Tibial artery (tissue), 4 donors: ENCODE results near the gene AP5S1.

ENCODE experiments used
- DNase-seq, 2 donors: peaks; one replicate each; pipeline ENCODE4 v3.0.0-alpha.2; 2019
- H3K27ac ChIP-seq, 2 donors: fragments of 200-600 bp; sonication (generic) in 1 of 2; 1 replicate in 1 of 2; 2 replicates in 1 of 2; pipeline ENCODE4 v1.5.1; 2018 to 2019; ENCODE audit warnings: mild to moderate bottlenecking in 1 of 2
- H3K27me3 ChIP-seq, 2 donors: fragments of 200-600 bp; sonication (generic) in 1 of 2; one replicate each; pipeline versions ENCODE4 v1.5.1 to v1.6.0; 2016 to 2019
- H3K36me3 ChIP-seq, 3 donors: fragments of 200-600 bp; sonication (generic) in 2 of 3; one replicate each; pipeline ENCODE4 v1.5.1; 2016 to 2019; ENCODE audit warnings: mild to moderate bottlenecking in 2 of 3
- H3K4me1 ChIP-seq, 4 donors: fragments of 200-600 bp; sonication (generic) in 2 of 4; 1 replicate in 3 of 4; 2 replicates in 1 of 4; pipeline ENCODE4 v1.5.1; 2016 to 2019
- H3K4me3 ChIP-seq, 2 donors: fragments of 200-600 bp; sonication (generic) in 1 of 2; 1 replicate in 1 of 2; 2 replicates in 1 of 2; pipeline ENCODE4 v1.5.1; 2018 to 2019; ENCODE audit warnings: mild to moderate bottlenecking in 2 of 2
- H3K9me3 ChIP-seq, 3 donors: fragments of 200-600 bp; sonication (generic) in 1 of 3; one replicate each; pipeline ENCODE4 v1.5.1; 2016 to 2019
- CTCF ChIP-seq, 2 experiments: fragments of 200-600 bp in 1 of 2; fragments of 450-650 bp in 1 of 2; IDR thresholded peaks; one replicate each; pipeline ENCODE4 v1.5.1; 2017 to 2019; ENCODE audit warnings: antibody characterized with exemption in 2 of 2, mild to moderate bottlenecking in 1 of 2, moderate library complexity in 1 of 2
- intact Hi-C: fragments of 100-400 bp; cut with DNase I; formaldehyde crosslinking; loops from one replicate; pipeline ENCODE4 v1.15.0; 2023; ENCODE audit warnings: low total_unique reads

The AP5S1 gene

GRCh38 chr20:3795511-3796468, 24.6 kb upstream of the AP5S1 start, which contains the start of gene CDC25B:
Gene CDC25B (plus strand): TSS chr20:3796310. CDS start chr20:3796532, 222 bp downstream.
- Histone ChIP-seq H3K9me3 (no peaks in the 10 kb centered on the region), H3K36me3 (peaks cover 9 to 27% (median 15%) of the 10 kb centered on the region in 3 donors), H3K27ac (peak within 1 kb of the TSS; percentile 93 to 97), H3K4me3 (peak within 1 kb of the TSS; percentile 66 to 69), H3K27me3 (no peaks in the 10 kb centered on the region), H3K4me1 (peaks cover 0 to 38% (median 27%) of the 10 kb centered on the region in 4 donors)
- peak; percentile 52 to 86 for TF ChIP-seq CTCF (IDR thresholded peaks at IDR 0.05)
- intact Hi-C loops = no loop called here
- peak; percentile 97 to 98 for DNase-seq

GRCh38 chr20:3796477-3797225, 23.7 kb upstream of the AP5S1 start:
- DNase-seq = no peak
- TF ChIP-seq CTCF (IDR thresholded peaks at IDR 0.05) = no peak
- Histone ChIP-seq H3K4me3 (peak overlapping the region; percentile 66 to 69), H3K9me3 (no peaks in the 10 kb centered on the region), H3K4me1 (peaks cover 0 to 38% (median 27%) of the 10 kb centered on the region in 4 donors), H3K27me3 (no peaks in the 10 kb centered on the region), H3K36me3 (peaks cover 15 to 36% (median 23%) of the 10 kb centered on the region in 3 donors), H3K27ac (peak overlapping the region; percentile 93 to 97)
- intact Hi-C loops = no loop called here

- H3K27me3 ChIP-seq = no peaks in the 10 kb centered on the region
- TF ChIP-seq CTCF (IDR thresholded peaks at IDR 0.05) = no peak
- no peaks in the 10 kb centered on the region for H3K9me3 ChIP-seq
- peak overlapping the region; percentile 66 to 69 for H3K4me3 ChIP-seq
- H3K4me1 ChIP-seq = peaks cover 0 to 38% (median 27%) of the 10 kb centered on the region in 4 donors
- peaks cover 20 to 41% (median 28%) of the 10 kb centered on the region in 3 donors for H3K36me3 ChIP-seq
- intact Hi-C loops = no loop called here
- DNase-seq = no peak
- H3K27ac ChIP-seq = peak overlapping the region; percentile 93 to 97
These were observed 23.2 kb upstream of the AP5S1 start for GRCh38 chr20:3797226-3797545.

GRCh38 chr20:3797592-3798372, 22.6 kb upstream of the AP5S1 start:
- no peak for TF ChIP-seq CTCF (IDR thresholded peaks at IDR 0.05)
- Histone ChIP-seq H3K27ac (peak overlapping the region; percentile 12 to 97), H3K4me3 (peak overlapping the region; percentile 66 to 69), H3K9me3 (no peaks in the 10 kb centered on the region), H3K36me3 (peaks cover 26 to 47% (median 34%) of the 10 kb centered on the region in 3 donors), H3K4me1 (peaks cover 0 to 38% (median 27%) of the 10 kb centered on the region in 4 donors), H3K27me3 (no peaks in the 10 kb centered on the region)
- no peak for DNase-seq
- intact Hi-C loops = no loop called here

- Histone ChIP-seq H3K4me1 (peaks cover 0 to 38% (median 27%) of the 10 kb centered on the region in 4 donors), H3K27ac (peak overlapping the region in 1 of 2 donors; percentile 97), H3K36me3 (peaks cover 32 to 53% (median 40%) of the 10 kb centered on the region in 3 donors), H3K27me3 (no peaks in the 10 kb centered on the region), H3K9me3 (no peaks in the 10 kb centered on the region), H3K4me3 (no peak overlapping the region)
- intact Hi-C loops = no loop called here
- no peak for DNase-seq
- TF ChIP-seq CTCF (IDR thresholded peaks at IDR 0.05) = no peak
These were observed 22.0 kb upstream of the AP5S1 start for GRCh38 chr20:3798373-3798768.
